MM.1S (cell line): ENCODE results near the gene OR4L1.

Experiments used
- DNase-seq: peaks from one replicate; pipeline ENCODE4 v3.0.0-alpha.2; 2015
- H2AFZ ChIP-seq: fragments of 300-600 bp; sonication (generic); 2 replicates; pipeline ENCODE4 v1.6.0; 2016; ENCODE audit warnings: antibody characterized with exemption, low read length
- H3F3A ChIP-seq: fragments of 300-600 bp; sonication (generic); 2 replicates; pipeline ENCODE4 v1.6.1; 2016; ENCODE audit warnings: mild to moderate bottlenecking, antibody characterized with exemption, low read length, moderate library complexity, mixed read lengths; ENCODE audit not compliant: insufficient read depth
- H3K27ac ChIP-seq: fragments of 300-600 bp; sonication (generic); 2 replicates; pipeline ENCODE4 v1.5.1; 2016; ENCODE audit warnings: mild to moderate bottlenecking, low read length
- H3K27me3 ChIP-seq: fragments of 300-600 bp; sonication (generic); replicated peaks from 2 replicates; pipeline ENCODE4 v1.6.0; 2016; ENCODE audit warnings: low read length; ENCODE audit not compliant: insufficient read depth
- H3K36me3 ChIP-seq: fragments of 300-600 bp; sonication (generic); replicated peaks from 2 replicates; pipeline ENCODE4 v1.6.1; 2016; ENCODE audit warnings: mild to moderate bottlenecking, low read length, mixed read lengths; ENCODE audit not compliant: insufficient read depth
- H3K4me1 ChIP-seq: fragments of 300-600 bp; sonication (generic); 2 replicates; pipeline ENCODE4 v1.6.1; 2016; ENCODE audit warnings: low read length, mixed read lengths
- H3K4me2 ChIP-seq: fragments of 300-600 bp; sonication (generic); 2 replicates; pipeline ENCODE4 v1.6.0; 2016; ENCODE audit warnings: low read depth, low read length
- H3K4me3 ChIP-seq: fragments of 300-600 bp; sonication (generic); 2 replicates; pipeline ENCODE4 v1.5.1; 2016; ENCODE audit warnings: low read length, mixed read lengths
- H3K79me2 ChIP-seq: fragments of 300-600 bp; sonication (generic); 2 replicates; pipeline ENCODE4 v1.6.1; 2016; ENCODE audit warnings: mixed run types, low read length, mixed read lengths
- H3K9ac ChIP-seq: fragments of 300-600 bp; sonication (generic); 2 replicates; pipeline ENCODE4 v1.6.1; 2016; ENCODE audit warnings: low read length, mixed read lengths
- H3K9me2 ChIP-seq: fragments of 300-600 bp; sonication (generic); replicated peaks from 2 replicates; pipeline ENCODE4 v1.6.1; 2016; ENCODE audit warnings: mild to moderate bottlenecking, low read length, mixed read lengths; ENCODE audit not compliant: insufficient read depth
- H3K9me3 ChIP-seq: fragments of 300-600 bp; sonication (generic); replicated peaks from 2 replicates; pipeline ENCODE4 v1.6.1; 2016; ENCODE audit warnings: mild to moderate bottlenecking, low read length, mixed read lengths; ENCODE audit not compliant: insufficient read depth
- H4K20me1 ChIP-seq: fragments of 300-600 bp; sonication (generic); 2 replicates; pipeline ENCODE4 v1.6.1; 2016; ENCODE audit warnings: mild to moderate bottlenecking, low read length, moderate library complexity, mixed read lengths; ENCODE audit not compliant: insufficient read depth
- EZH2 ChIP-seq: fragments of 300-600 bp; sonication (generic); optimal IDR thresholded peaks from 2 replicates; pipeline ENCODE3; 2017; ENCODE audit warnings: low read depth, mild to moderate bottlenecking, antibody characterized with exemption, low read length, mixed read lengths
- EZH2phosphoT487 ChIP-seq: fragments of 300-600 bp; sonication (generic); IDR thresholded peaks from 2 replicates; pipeline ENCODE4 v1.6.1; 2018; ENCODE audit warnings: antibody characterized with exemption, low read length
- TF ChIP-seq, protein P1 (sequence below): fragments of 300-600 bp; sonication (generic); IDR thresholded peaks from 2 replicates; pipeline ENCODE4 v1.5.1; 2016; ENCODE audit warnings: antibody characterized with exemption, low read length, mixed read lengths

The OR4L1 gene, protein sequence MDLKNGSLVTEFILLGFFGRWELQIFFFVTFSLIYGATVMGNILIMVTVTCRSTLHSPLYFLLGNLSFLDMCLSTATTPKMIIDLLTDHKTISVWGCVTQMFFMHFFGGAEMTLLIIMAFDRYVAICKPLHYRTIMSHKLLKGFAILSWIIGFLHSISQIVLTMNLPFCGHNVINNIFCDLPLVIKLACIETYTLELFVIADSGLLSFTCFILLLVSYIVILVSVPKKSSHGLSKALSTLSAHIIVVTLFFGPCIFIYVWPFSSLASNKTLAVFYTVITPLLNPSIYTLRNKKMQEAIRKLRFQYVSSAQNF

DNA sequence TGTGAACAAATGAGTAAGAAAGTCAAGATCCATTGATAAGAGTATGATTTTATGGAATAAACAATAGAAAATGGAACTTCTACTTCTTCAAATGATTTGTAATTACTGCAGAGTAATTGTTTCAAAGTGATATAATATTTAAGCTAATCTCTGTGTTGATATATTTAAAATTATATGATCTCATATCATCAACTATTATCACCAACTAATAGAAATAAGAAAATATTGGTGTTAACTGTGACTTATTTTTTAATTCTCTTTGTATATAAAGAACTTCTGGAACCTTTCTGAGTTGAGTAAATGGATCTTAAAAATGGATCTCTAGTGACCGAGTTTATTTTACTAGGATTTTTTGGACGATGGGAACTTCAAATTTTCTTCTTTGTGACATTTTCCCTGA, at the start of gene OR4L1:
OR4L1 (plus strand) TSS at position 301 of the 400 bp plus-strand sequence; CDS start at position 301, 0 bp downstream.
- H3K9me3 ChIP-seq = no peaks in the 10 kb centered on the region

DNA sequence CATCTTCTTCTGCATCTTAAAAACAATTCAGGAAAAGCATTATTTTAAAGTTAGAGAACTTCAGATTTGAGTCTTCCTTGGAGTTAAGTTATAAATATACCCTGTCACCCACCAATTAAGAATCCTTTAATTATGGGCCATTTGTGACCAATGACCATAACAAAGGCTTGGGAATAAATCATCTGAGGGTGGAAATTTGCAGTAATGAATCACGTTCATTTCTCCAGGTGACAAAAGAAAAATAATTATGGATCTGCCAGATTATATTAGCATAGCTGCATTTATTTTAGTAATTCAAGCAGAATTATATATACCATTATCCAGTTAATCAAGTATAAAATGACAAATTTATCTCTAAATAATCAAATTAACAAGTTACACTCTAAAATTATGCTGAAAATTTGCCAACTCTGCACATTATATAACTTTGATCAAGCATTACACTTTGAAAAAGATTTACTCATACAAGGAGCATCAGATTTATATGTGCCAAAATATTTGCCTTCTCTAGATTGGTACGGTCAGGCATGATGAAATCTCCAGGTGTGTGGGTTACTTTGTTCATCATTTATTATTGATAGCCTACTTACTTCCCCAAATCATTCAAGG, 40.5 kb upstream of the OR4L1 start, which contains the start of gene OR4K14:
OR4K14 (minus strand) TSS at position 51 of the 609 bp plus-strand sequence. CDS start 4,114 bp downstream, outside the sequence.
- DNase-seq = no peak
- Histone ChIP-seq H3K79me2 (no peaks in the 10 kb centered on the region), H3F3A (no peaks in the 10 kb centered on the region), H3K4me1 (no peaks in the 10 kb centered on the region), H3K9ac (no peak within 1 kb of the TSS), H2AFZ (no peak within 1 kb of the TSS), H3K9me2 (no peaks in the 10 kb centered on the region), H3K27me3 (no peaks in the 10 kb centered on the region), H4K20me1 (no peaks in the 10 kb centered on the region), H3K4me2 (no peak within 1 kb of the TSS), H3K4me3 (no peak within 1 kb of the TSS), H3K27ac (no peak within 1 kb of the TSS), H3K9me3 (no peaks in the 10 kb centered on the region), H3K36me3 (no peaks in the 10 kb centered on the region)
- TF ChIP-seq EZH2phosphoT487 (no peak), EZH2 (no peak)
- TF ChIP-seq, protein P1, sequence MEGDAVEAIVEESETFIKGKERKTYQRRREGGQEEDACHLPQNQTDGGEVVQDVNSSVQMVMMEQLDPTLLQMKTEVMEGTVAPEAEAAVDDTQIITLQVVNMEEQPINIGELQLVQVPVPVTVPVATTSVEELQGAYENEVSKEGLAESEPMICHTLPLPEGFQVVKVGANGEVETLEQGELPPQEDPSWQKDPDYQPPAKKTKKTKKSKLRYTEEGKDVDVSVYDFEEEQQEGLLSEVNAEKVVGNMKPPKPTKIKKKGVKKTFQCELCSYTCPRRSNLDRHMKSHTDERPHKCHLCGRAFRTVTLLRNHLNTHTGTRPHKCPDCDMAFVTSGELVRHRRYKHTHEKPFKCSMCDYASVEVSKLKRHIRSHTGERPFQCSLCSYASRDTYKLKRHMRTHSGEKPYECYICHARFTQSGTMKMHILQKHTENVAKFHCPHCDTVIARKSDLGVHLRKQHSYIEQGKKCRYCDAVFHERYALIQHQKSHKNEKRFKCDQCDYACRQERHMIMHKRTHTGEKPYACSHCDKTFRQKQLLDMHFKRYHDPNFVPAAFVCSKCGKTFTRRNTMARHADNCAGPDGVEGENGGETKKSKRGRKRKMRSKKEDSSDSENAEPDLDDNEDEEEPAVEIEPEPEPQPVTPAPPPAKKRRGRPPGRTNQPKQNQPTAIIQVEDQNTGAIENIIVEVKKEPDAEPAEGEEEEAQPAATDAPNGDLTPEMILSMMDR = no peak

More for the DNA sequence above, at the start of gene OR4L1:
- H4K20me1 ChIP-seq = no peaks in the 10 kb centered on the region
- no peak within 1 kb of the TSS for H3K27ac ChIP-seq
- H3K4me3 ChIP-seq = no peak within 1 kb of the TSS
- no peaks in the 10 kb centered on the region for H3K27me3 ChIP-seq
- no peaks in the 10 kb centered on the region for H3K79me2 ChIP-seq
- no peak within 1 kb of the TSS for H3K9ac ChIP-seq
- H2AFZ ChIP-seq = no peak within 1 kb of the TSS
- H3K4me2 ChIP-seq = no peak within 1 kb of the TSS
- H3K9me2 ChIP-seq = no peaks in the 10 kb centered on the region
- DNase-seq = no peak
- TF ChIP-seq EZH2 (no peak), EZH2phosphoT487 (no peak)
- TF ChIP-seq, protein P1 = no peak
- H3K4me1 ChIP-seq = no peaks in the 10 kb centered on the region
- H3K36me3 ChIP-seq = no peaks in the 10 kb centered on the region
- H3F3A ChIP-seq = no peaks in the 10 kb centered on the region

DNA sequence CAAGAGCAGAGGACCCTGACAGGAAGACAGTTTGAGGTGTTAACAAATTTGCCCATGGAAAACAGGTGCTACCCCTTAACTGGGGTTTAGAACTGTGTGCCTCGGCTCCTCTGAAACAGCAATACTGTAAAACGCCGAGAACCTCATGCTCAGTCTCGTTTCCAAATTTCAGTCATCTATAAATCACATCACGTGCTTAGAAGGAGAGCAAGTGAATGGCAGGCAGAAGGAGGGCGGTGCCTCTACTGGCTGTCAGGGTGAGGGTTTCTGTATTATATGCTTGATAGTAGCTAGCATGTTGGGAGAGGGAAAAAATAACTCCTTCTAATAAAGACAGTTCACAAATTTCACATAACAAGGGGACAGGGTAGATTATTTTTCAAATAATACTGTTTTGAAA, 28.8 kb upstream of the OR4L1 start:
- Histone ChIP-seq H3K9me2 (no peaks in the 10 kb centered on the region), H3K27me3 (no peaks in the 10 kb centered on the region), H3K9me3 (no peaks in the 10 kb centered on the region), H3K4me3 (no peak overlapping the region), H3K4me1 (no peaks in the 10 kb centered on the region), H3K36me3 (no peaks in the 10 kb centered on the region), H3K79me2 (no peaks in the 10 kb centered on the region), H4K20me1 (no peaks in the 10 kb centered on the region), H3K27ac (no peak overlapping the region), H2AFZ (no peak overlapping the region), H3K4me2 (no peak overlapping the region), H3F3A (no peaks in the 10 kb centered on the region), H3K9ac (no peak overlapping the region)
- TF ChIP-seq EZH2 = no peak
- no peak for DNase-seq

DNA sequence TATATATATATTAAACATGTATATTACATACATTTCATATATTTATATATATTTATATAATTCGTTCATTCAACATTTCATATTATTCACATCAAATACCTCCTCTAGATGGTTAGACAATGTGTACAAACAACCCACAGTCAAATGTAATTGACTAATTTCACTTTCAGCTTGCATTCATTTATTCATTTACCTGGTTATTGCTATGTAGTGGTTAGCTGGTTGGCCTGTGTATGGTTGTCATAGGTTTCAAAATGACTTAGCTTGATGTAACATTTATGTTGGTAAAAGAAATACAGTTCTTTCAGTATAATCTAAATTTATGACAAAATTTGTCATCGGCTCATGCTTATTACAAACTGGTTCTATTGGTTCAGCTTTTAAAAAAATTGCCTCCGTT, 24.4 kb upstream of the OR4L1 start:
- Histone ChIP-seq H3K36me3 (no peaks in the 10 kb centered on the region), H4K20me1 (no peaks in the 10 kb centered on the region), H3K79me2 (no peaks in the 10 kb centered on the region), H3K9ac (no peak overlapping the region), H2AFZ (no peak overlapping the region), H3K4me3 (no peak overlapping the region), H3K27ac (no peak overlapping the region), H3K9me2 (no peaks in the 10 kb centered on the region), H3K27me3 (no peaks in the 10 kb centered on the region), H3K4me1 (no peaks in the 10 kb centered on the region), H3K9me3 (no peaks in the 10 kb centered on the region), H3K4me2 (no peak overlapping the region), H3F3A (no peaks in the 10 kb centered on the region)
- DNase-seq = no peak
- no peak for TF ChIP-seq EZH2phosphoT487
- no peak for TF ChIP-seq EZH2
- TF ChIP-seq, protein P1 = no peak
